HEK293 (cell line): Measurements from ENCODE around the gene FKBP5.

Experiments
- ZBTB6 ChIP-seq: fragments of 450-650 bp; formaldehyde crosslinking; IDR thresholded peaks from 2 replicates; pipeline ENCODE4 v1.5.1; 2017; ENCODE audit warnings: missing biosample characterization, missing genetic modification characterization
- ZNF140 ChIP-seq: fragments of 450-650 bp; formaldehyde crosslinking; IDR thresholded peaks from 2 replicates; pipeline ENCODE4 v1.5.1; 2016; ENCODE audit warnings: missing biosample characterization, missing genetic modification characterization
- ZNF202 ChIP-seq: fragments of 450-650 bp; formaldehyde crosslinking; IDR thresholded peaks from 2 replicates; pipeline ENCODE4 v1.5.1; 2016; ENCODE audit warnings: missing biosample characterization, missing genetic modification characterization, borderline replicate concordance
- ZNF302 ChIP-seq: fragments of 450-650 bp; formaldehyde crosslinking; IDR thresholded peaks from 2 replicates; pipeline ENCODE4 v1.5.1; 2016; ENCODE audit warnings: missing biosample characterization, missing genetic modification characterization, low read depth
- ZNF549 ChIP-seq: fragments of 450-650 bp; IDR thresholded peaks from 2 replicates; pipeline ENCODE4 v1.5.1; 2018; ENCODE audit warnings: missing biosample characterization, missing genetic modification characterization, mild to moderate bottlenecking, inconsistent platforms, moderate library complexity
- TF ChIP-seq, protein P1 (sequence below): fragments of 450-650 bp; formaldehyde crosslinking; IDR thresholded peaks from 2 replicates; pipeline ENCODE4 v1.5.1; 2016; ENCODE audit warnings: missing biosample characterization, missing genetic modification characterization

DNA sequence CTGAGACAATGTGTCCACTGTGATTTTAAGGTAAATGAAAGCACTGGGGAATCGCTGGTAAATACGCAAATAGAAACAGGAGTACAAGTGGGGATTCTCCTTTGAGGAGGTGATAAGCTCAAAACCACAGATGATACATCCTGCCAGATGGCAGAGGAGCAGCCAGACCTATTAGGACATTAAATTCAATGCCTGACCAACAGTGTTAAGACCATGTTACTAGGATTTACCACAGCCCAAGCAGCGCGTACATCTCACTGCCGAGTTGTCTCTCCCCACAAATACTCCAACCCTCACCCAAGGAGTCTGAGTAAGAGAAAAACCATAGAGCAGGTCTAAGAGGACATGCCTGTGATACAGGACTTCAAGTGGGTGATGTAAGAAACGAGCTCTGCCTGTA, 107.1 kb downstream of the FKBP5 start:
- TF ChIP-seq, protein P1, sequence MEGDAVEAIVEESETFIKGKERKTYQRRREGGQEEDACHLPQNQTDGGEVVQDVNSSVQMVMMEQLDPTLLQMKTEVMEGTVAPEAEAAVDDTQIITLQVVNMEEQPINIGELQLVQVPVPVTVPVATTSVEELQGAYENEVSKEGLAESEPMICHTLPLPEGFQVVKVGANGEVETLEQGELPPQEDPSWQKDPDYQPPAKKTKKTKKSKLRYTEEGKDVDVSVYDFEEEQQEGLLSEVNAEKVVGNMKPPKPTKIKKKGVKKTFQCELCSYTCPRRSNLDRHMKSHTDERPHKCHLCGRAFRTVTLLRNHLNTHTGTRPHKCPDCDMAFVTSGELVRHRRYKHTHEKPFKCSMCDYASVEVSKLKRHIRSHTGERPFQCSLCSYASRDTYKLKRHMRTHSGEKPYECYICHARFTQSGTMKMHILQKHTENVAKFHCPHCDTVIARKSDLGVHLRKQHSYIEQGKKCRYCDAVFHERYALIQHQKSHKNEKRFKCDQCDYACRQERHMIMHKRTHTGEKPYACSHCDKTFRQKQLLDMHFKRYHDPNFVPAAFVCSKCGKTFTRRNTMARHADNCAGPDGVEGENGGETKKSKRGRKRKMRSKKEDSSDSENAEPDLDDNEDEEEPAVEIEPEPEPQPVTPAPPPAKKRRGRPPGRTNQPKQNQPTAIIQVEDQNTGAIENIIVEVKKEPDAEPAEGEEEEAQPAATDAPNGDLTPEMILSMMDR, result no peak
- TF ChIP-seq ZNF140, result no peak
- no peak for TF ChIP-seq ZBTB6 (tag by site-specific recombination)
- TF ChIP-seq ZNF302 (tag by site-specific recombination), result no peak
- no peak for TF ChIP-seq ZNF202 (tag by site-specific recombination)
- no peak for TF ChIP-seq ZNF549 (tag by site-specific recombination)
